Neural cell (in vitro differentiated cells): ENCODE measurements around the gene IL22RA2.

Experiments used
- CTCF ChIP-seq: fragments of 450-650 bp; IDR thresholded peaks from 2 replicates; pipeline ENCODE4 v1.5.1; 2014; ENCODE audit warnings: antibody characterized with exemption, mild to moderate bottlenecking, moderate library complexity; ENCODE audit not compliant: poor library complexity, severe bottlenecking
- EZH2 ChIP-seq: fragments of 200-600, 300-800 bp; shearing (Covaris generic), sonication (generic); IDR thresholded peaks from 2 replicates; pipeline ENCODE4 v1.6.1; 2014; ENCODE audit warnings: antibody characterized with exemption, low read length, borderline replicate concordance, mild to moderate bottlenecking; ENCODE audit not compliant: insufficient read depth, poor library complexity, severe bottlenecking
- MXI1 ChIP-seq: fragments of 450-650 bp; conservative IDR thresholded peaks from 2 replicates; pipeline ENCODE4 v1.6.1; 2014; ENCODE audit warnings: antibody characterized with exemption, mild to moderate bottlenecking; ENCODE audit not compliant: poor library complexity, severe bottlenecking
- POLR2AphosphoS5 ChIP-seq: IDR thresholded peaks from 2 replicates; pipeline ENCODE4 v1.6.1; 2012
- TAF1 ChIP-seq: IDR thresholded peaks from 2 replicates; pipeline ENCODE4 v1.6.1; 2012; ENCODE audit warnings: low read depth

GRCh38 chr6:137197684-137198645 lies 24.5 kb upstream of the IL22RA2 start:
- TF ChIP-seq MXI1 (no peak), CTCF (no peak), EZH2 (no peak), TAF1 (no peak), POLR2AphosphoS5 (no peak)
